B cell (primary cell): ENCODE measurements around the gene ALDH1A2. TPM values are rescaled to one million over a fixed set of nuclear protein-coding genes. Genes with fewer than 3 reads are reported as not detected.

Experiments
- ATAC-seq: fragments of 200-7000 bp; cut with Tn5 transposase; one replicate; pipeline ENCODE4 v1.10.0; 2021; ENCODE audit warnings: low read depth, mild to moderate bottlenecking, moderate number of reproducible peaks, moderate library complexity
- CTCF ChIA-PET: fragments of 350-600 bp; sonication (Branson Sonifier 250); formaldehyde crosslinking; loops from one replicate; lab custom pipeline; 2021; ENCODE audit warnings: antibody characterized with exemption, inconsistent platforms; lab: Charles Lee
- POLR2A ChIA-PET: fragments of 350-600 bp; sonication (Branson Sonifier 250); formaldehyde crosslinking; loops from one replicate; lab custom pipeline; 2021; ENCODE audit warnings: antibody characterized with exemption; lab: Charles Lee
- DNase-seq: peaks from one replicate; pipeline ENCODE4 v3.0.0; 2013
- H2AFZ ChIP-seq: 2 replicates; pipeline ENCODE4 v1.6.1; 2012; ENCODE audit warnings: mild to moderate bottlenecking, low read depth, low read length; ENCODE audit not compliant: insufficient read depth, poor library complexity, severe bottlenecking
- H3K27ac ChIP-seq, 2 donors: 1 replicate in 1 of 2; 2 replicates in 1 of 2; pipeline ENCODE4 v1.5.1; 2012 to 2013; ENCODE audit warnings: low read length in 2 of 2, mild to moderate bottlenecking in 2 of 2, moderate library complexity in 1 of 2
- H3K27me3 ChIP-seq, 4 experiments: fragments of 200-600 bp in 1 of 4; sonication (generic) in 1 of 4; replicated peaks in 1 of 4; 1 replicate in 2 of 4; 2 replicates in 2 of 4; pipeline versions ENCODE4 v1.6.1 to v1.7.0; 2013 to 2016; ENCODE audit warnings: low read length in 3 of 4, mild to moderate bottlenecking in 2 of 4, mixed read lengths in 1 of 4, moderate library complexity in 1 of 4; ENCODE audit not compliant: insufficient read depth in 4 of 4, control insufficient read depth in 3 of 4; ENCODE audit errors: control extremely low read depth in 1 of 4
- H3K36me3 ChIP-seq, 2 experiments: replicated peaks in 1 of 2; 1 replicate in 1 of 2; 2 replicates in 1 of 2; pipeline versions ENCODE4 v1.6.1 to v1.7.1; 2013; ENCODE audit warnings: low read length in 1 of 2; ENCODE audit not compliant: insufficient read depth in 2 of 2, control insufficient read depth in 1 of 2; ENCODE audit errors: control extremely low read depth in 1 of 2, extremely low read depth in 1 of 2
- H3K4me1 ChIP-seq, 2 donors: fragments of 200-600 bp in 1 of 2; sonication (generic) in 1 of 2; 1 replicate in 1 of 2; 2 replicates in 1 of 2; pipeline versions ENCODE4 v1.5.1 to v1.6.1; 2013 to 2017; ENCODE audit warnings: low read length in 2 of 2; ENCODE audit not compliant: control insufficient read depth in 2 of 2, insufficient read depth in 2 of 2
- H3K4me2 ChIP-seq: replicated peaks from 2 replicates; pipeline ENCODE3; 2012; ENCODE audit warnings: mild to moderate bottlenecking, low read depth, low read length; ENCODE audit not compliant: poor library complexity, severe bottlenecking
- H3K4me3 ChIP-seq, 5 experiments: fragments of 200-600 bp in 1 of 5; sonication (generic) in 1 of 5; 1 replicate in 3 of 5; 2 replicates in 2 of 5; pipeline versions ENCODE4 v1.5.1 to v1.7.0; 2011 to 2016; ENCODE audit warnings: low read length in 4 of 5, mild to moderate bottlenecking in 4 of 5, low read depth in 2 of 5, control low read depth in 1 of 5, moderate library complexity in 1 of 5; ENCODE audit not compliant: insufficient read depth in 1 of 5; ENCODE audit errors: control extremely low read depth in 1 of 5, extremely low read depth in 1 of 5
- H3K79me2 ChIP-seq: fragments of 200-600 bp; sonication (generic); one replicate; pipeline ENCODE4 v1.6.0; 2016; ENCODE audit warnings: low read length; ENCODE audit not compliant: control insufficient read depth, insufficient read depth
- H3K9ac ChIP-seq: fragments of 200-600 bp; sonication (generic); 2 replicates; pipeline ENCODE4 v1.6.1; 2017; ENCODE audit warnings: mild to moderate bottlenecking, low read length, moderate library complexity
- H3K9me3 ChIP-seq, 3 donors: one replicate each; pipeline versions ENCODE4 v1.6.1 to v1.7.1; 2013; ENCODE audit warnings: low read length in 2 of 3; ENCODE audit not compliant: control insufficient read depth in 2 of 3, insufficient read depth in 1 of 3; ENCODE audit errors: control extremely low read depth in 1 of 3
- H4K20me1 ChIP-seq: 2 replicates; pipeline ENCODE4 v1.6.0; 2012; ENCODE audit warnings: mild to moderate bottlenecking, low read length; ENCODE audit not compliant: insufficient read depth, control insufficient read depth, poor library complexity, severe bottlenecking
- H3K27ac Mint-ChIP-seq: one replicate; pipeline ENCODE4 v1.8.0; 2021; ENCODE audit warnings: mixed read lengths
- H3K27me3 Mint-ChIP-seq: one replicate; pipeline ENCODE4 v1.8.0; 2021; ENCODE audit warnings: mixed read lengths
- H3K4me1 Mint-ChIP-seq: one replicate; pipeline ENCODE4 v1.8.0; 2021; ENCODE audit warnings: mixed read lengths
- H3K4me3 Mint-ChIP-seq: one replicate; pipeline ENCODE4 v1.8.0; 2021; ENCODE audit warnings: mixed read lengths
- H3K9me3 Mint-ChIP-seq: one replicate; pipeline ENCODE4 v1.8.0; 2022; ENCODE audit warnings: mixed read lengths; ENCODE audit not compliant: insufficient read depth
- CTCF ChIP-seq: fragments of 200-600 bp; IDR thresholded peaks from one replicate; pipeline ENCODE4 v1.8.0; 2022; ENCODE audit warnings: antibody characterized with exemption, mild to moderate bottlenecking
- EZH2 ChIP-seq: IDR thresholded peaks from 2 replicates; pipeline ENCODE4 v1.6.1; 2012; ENCODE audit warnings: borderline replicate concordance, low read depth, mild to moderate bottlenecking, moderate library complexity, low read length; ENCODE audit not compliant: insufficient read depth, poor library complexity, severe bottlenecking
- WGBS: methylation state at CpG from one replicate; pipeline ENCODE4 v1.1.5; 2013; ENCODE audit warnings: missing lambda C conversion rate; ENCODE audit not compliant: insufficient coverage; 5-methylcytosine and 5-hydroxymethylcytosine counted together
- intact Hi-C: fragments of 100-400 bp; cut with micrococcal nuclease; formaldehyde crosslinking; loops from one replicate; pipeline ENCODE4 v1.10.0; 2022
- polyA plus RNA-seq: library from polyadenylated mRNA; depleted of rRNA; stranded (reverse); fragments of >200 nt; gene quantifications from 2 replicates; pipeline ENCODE4 v1.2.3, GENCODE V29; 2012
- total RNA-seq, 2 donors: library from RNA; stranded (reverse); fragments of 120-200 nt in 1 of 2; gene quantifications; 1 replicate in 1 of 2; 2 replicates in 1 of 2; pipeline versions ENCODE4 v1.2.3 to v1.2.4, GENCODE V29; 2013 to 2022

The ALDH1A2 gene
- total and polyA plus RNA-seq, 2 donors (not counting 1 experiment from before 2014, with no cell fraction given) = not detected

GRCh38 chr15:57931570-57931969 lies 133.9 kb downstream of the ALDH1A2 start:
- no peaks in the 10 kb centered on the region for H3K9me3 Mint-ChIP-seq
- H3K4me1 Mint-ChIP-seq = no peaks in the 10 kb centered on the region
- Histone ChIP-seq H3K4me2 (no peak overlapping the region), H3K36me3 (no peaks in the 10 kb centered on the region), H3K4me1 (no peaks in the 10 kb centered on the region), H3K27me3 (no peaks in the 10 kb centered on the region), H2AFZ (no peak overlapping the region), H4K20me1 (no peaks in the 10 kb centered on the region), H3K79me2 (no peaks in the 10 kb centered on the region), H3K27ac (no peak overlapping the region), H3K4me3 (no peak overlapping the region), H3K9ac (no peak overlapping the region), H3K9me3 (no peaks in the 10 kb centered on the region)
- no peak for TF ChIP-seq EZH2
- no peak for TF ChIP-seq CTCF
- ATAC-seq = no peak
- CTCF ChIA-PET = no interaction called here
- intact Hi-C loops = no loop called here
- POLR2A ChIA-PET = no interaction called here
- H3K4me3 Mint-ChIP-seq = no peak overlapping the region
- H3K27ac Mint-ChIP-seq = no peak overlapping the region
- no CpG with 5 or more reads among the region's 1 CpG for WGBS
- no peak for DNase-seq
- peaks cover 15% of the 10 kb centered on the region for H3K27me3 Mint-ChIP-seq

GRCh38 chr15:57927091-57927631 lies 138.3 kb downstream of the ALDH1A2 start:
- Mint-ChIP-seq H3K4me1 (no peaks in the 10 kb centered on the region), H3K4me3 (no peak overlapping the region), H3K9me3 (no peaks in the 10 kb centered on the region), H3K27ac (no peak overlapping the region), H3K27me3 (peaks cover 12% of the 10 kb centered on the region)
- CTCF ChIA-PET = no interaction called here
- Histone ChIP-seq H3K27me3 (no peaks in the 10 kb centered on the region), H3K4me1 (no peaks in the 10 kb centered on the region), H3K36me3 (no peaks in the 10 kb centered on the region), H3K9ac (no peak overlapping the region), H2AFZ (no peak overlapping the region), H3K27ac (no peak overlapping the region), H3K9me3 (no peaks in the 10 kb centered on the region), H3K79me2 (no peaks in the 10 kb centered on the region), H3K4me2 (no peak overlapping the region), H4K20me1 (no peaks in the 10 kb centered on the region), H3K4me3 (no peak overlapping the region)
- no peak for ATAC-seq
- no peak for TF ChIP-seq EZH2
- no peak for TF ChIP-seq CTCF
- POLR2A ChIA-PET = no interaction called here
- intact Hi-C loops = no loop called here
- DNase-seq = no peak
- WGBS = 98% methylated on average over 5 of the region's 6 CpGs
